Measurements from ENCODE around the gene ATP5F1D. TPM values are rescaled to one million over a fixed set of nuclear protein-coding genes. Genes with fewer than 3 reads are reported as not detected.

Gene ATP5F1D
- total and polyA plus RNA-seq, 2 of the 13 experiments (the other 11 are each of a cell fraction or from before 2014, with no cell fraction given) = 39.4 to 78.7 TPM

DNA sequence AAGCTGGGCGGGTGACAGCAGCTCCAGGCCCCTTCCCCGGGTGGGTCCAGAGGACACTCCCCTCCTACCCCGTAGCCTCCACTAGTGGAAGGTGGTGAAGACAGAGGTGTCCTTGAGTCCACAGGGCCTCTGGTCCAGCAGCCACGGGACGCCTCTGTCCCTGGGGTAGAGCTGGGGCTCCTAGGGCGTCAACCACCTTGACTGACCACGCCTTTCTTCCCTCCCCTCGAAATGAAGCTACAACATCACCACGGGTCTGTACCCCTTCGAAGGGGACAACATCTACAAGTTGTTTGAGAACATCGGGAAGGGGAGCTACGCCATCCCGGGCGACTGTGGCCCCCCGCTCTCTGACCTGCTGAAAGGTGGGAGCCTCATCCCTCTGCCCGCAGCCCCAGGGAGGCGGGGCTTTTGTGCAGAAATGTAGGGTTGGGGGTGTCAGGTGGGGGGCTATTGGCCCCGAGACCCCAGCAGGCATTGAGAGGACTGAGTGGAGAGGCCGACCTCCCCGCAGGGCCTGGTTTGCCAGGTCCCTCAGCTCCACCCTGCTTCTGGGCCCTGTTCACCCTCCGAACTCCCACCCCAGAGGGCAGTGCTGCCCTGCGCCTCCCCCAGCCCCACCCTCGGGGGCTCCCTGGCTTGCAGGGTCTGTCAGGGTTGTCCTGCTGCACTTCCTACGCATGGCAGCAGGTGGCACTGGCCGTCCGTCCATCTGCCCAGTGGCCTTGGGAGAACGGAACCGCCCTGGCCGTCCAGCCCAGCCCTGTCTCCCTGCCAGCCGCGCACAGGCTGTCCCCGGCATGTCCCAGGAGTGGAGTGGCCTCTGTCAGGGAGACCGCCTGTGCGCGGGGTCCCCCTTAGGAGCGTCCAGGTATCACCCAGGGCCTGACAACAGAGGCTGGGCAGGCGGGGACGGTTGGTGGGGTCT, 20.3 kb upstream of the ATP5F1D start (continued):
- no peak for TF ChIP-seq ZNF280D (CRISPR knock-in tag; IDR thresholded peaks at IDR 0.05)
- TF ChIP-seq ZNF138 (CRISPR knock-in tag; IDR thresholded peaks at IDR 0.05; ENCODE audit: low read depth) = no peak
- no peak for TF ChIP-seq HHEX (CRISPR knock-in tag; IDR thresholded peaks at IDR 0.05)
- TF ChIP-seq ZNF225 (CRISPR knock-in tag; IDR thresholded peaks at IDR 0.05) = no peak
- TF ChIP-seq HMG20A (CRISPR knock-in tag; IDR thresholded peaks at IDR 0.05; ENCODE audit: borderline replicate concordance) = no peak
- TF ChIP-seq, protein P1, sequence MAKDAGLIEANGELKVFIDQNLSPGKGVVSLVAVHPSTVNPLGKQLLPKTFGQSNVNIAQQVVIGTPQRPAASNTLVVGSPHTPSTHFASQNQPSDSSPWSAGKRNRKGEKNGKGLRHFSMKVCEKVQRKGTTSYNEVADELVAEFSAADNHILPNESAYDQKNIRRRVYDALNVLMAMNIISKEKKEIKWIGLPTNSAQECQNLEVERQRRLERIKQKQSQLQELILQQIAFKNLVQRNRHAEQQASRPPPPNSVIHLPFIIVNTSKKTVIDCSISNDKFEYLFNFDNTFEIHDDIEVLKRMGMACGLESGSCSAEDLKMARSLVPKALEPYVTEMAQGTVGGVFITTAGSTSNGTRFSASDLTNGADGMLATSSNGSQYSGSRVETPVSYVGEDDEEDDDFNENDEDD (CRISPR knock-in tag; IDR thresholded peaks at IDR 0.05; ENCODE audit: borderline replicate concordance) = no peak
- no peak for TF ChIP-seq MAZ (IDR thresholded peaks at IDR 0.05; ENCODE audit: borderline replicate concordance, low read depth, low read length)
- TF ChIP-seq MAZ (CRISPR knock-in tag; IDR thresholded peaks at IDR 0.05; ENCODE audit: low read depth) = no peak
- no peak for TF ChIP-seq SMARCE1 (IDR thresholded peaks at IDR 0.05; ENCODE audit: borderline replicate concordance)
- no peak for TF ChIP-seq THAP8 (CRISPR knock-in tag; IDR thresholded peaks at IDR 0.05; ENCODE audit: borderline replicate concordance)
- 0 out of 2 replicates have a peak, but pooled peaks have one; percentile 43 for TF ChIP-seq BORCS8-MEF2B (CRISPR knock-in tag; IDR thresholded peaks at IDR 0.05)
- TF ChIP-seq, protein P2, sequence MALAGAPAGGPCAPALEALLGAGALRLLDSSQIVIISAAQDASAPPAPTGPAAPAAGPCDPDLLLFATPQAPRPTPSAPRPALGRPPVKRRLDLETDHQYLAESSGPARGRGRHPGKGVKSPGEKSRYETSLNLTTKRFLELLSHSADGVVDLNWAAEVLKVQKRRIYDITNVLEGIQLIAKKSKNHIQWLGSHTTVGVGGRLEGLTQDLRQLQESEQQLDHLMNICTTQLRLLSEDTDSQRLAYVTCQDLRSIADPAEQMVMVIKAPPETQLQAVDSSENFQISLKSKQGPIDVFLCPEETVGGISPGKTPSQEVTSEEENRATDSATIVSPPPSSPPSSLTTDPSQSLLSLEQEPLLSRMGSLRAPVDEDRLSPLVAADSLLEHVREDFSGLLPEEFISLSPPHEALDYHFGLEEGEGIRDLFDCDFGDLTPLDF (CRISPR knock-in tag; IDR thresholded peaks at IDR 0.05) = no peak
- TF ChIP-seq ZNF879 (CRISPR knock-in tag; IDR thresholded peaks at IDR 0.05) = no peak
- TF ChIP-seq ARID3A (IDR thresholded peaks at IDR 0.05; ENCODE audit: low read depth, low read length) = no peak
- no peak for TF ChIP-seq ZNF570 (CRISPR knock-in tag; IDR thresholded peaks at IDR 0.05; ENCODE audit: borderline replicate concordance)
- TF ChIP-seq RELA (CRISPR knock-in tag; IDR thresholded peaks at IDR 0.05) = no peak
- TF ChIP-seq MEIS1 (CRISPR knock-in tag; IDR thresholded peaks at IDR 0.05; ENCODE audit: borderline replicate concordance) = no peak
- no peak for TF ChIP-seq ZBTB14 (CRISPR knock-in tag; IDR thresholded peaks at IDR 0.05)

Data from HepG2 (cell line).